HG03442 (cell line): ENCODE data around the gene PHOSPHO2.
"Not testable (repeated sequence)": the region's sequence is repeated elsewhere in the genome, so short reads cannot be mapped to it uniquely, and the experiment has no call there.

Experiments used
- ATAC-seq: cut with Tn5 transposase; IDR thresholded peaks from one replicate; pipeline ENCODE4 v1.9.1; 2021; ENCODE audit warnings: mild to moderate bottlenecking, moderate library complexity; ENCODE audit not compliant: unreplicated experiment

Gene PHOSPHO2

GRCh38 chr2:169683425-169684134, 10.7 kb upstream of the PHOSPHO2 start:
- ATAC-seq: no peak

GRCh38 chr2:169684135-169684565, 10.1 kb upstream of the PHOSPHO2 start:
- ATAC-seq: no peak

GRCh38 chr2:169684712-169685111, 9.6 kb upstream of the PHOSPHO2 start:
- not testable (repeated sequence) for ATAC-seq

GRCh38 chr2:169686825-169687224, 7.4 kb upstream of the PHOSPHO2 start:
- not testable (repeated sequence) for ATAC-seq

GRCh38 chr2:169687943-169688342, 6.3 kb upstream of the PHOSPHO2 start:
- not testable (repeated sequence) for ATAC-seq

GRCh38 chr2:169690958-169691357, 3.3 kb upstream of the PHOSPHO2 start:
- no peak for ATAC-seq

- no peak for ATAC-seq
Measured at GRCh38 chr2:169692718-169693117, 1.6 kb upstream of the PHOSPHO2 start.

- no peak for ATAC-seq
Measured at GRCh38 chr2:169693360-169693759, 909 bp upstream of the PHOSPHO2 start.

- no peak for ATAC-seq
Measured at GRCh38 chr2:169694894-169695260, 608 bp downstream of the PHOSPHO2 start.

GRCh38 chr2:169696381-169696780, 2.1 kb downstream of the PHOSPHO2 start:
- no peak for ATAC-seq

- ATAC-seq: not testable (repeated sequence)
Measured at GRCh38 chr2:169699173-169699572, 4.9 kb downstream of the PHOSPHO2 start.

GRCh38 chr2:169702996-169703395, 8.7 kb downstream of the PHOSPHO2 start:
- no peak for ATAC-seq

- ATAC-seq: no peak
Measured at GRCh38 chr2:169704160-169704708, 10.0 kb downstream of the PHOSPHO2 start.

- ATAC-seq: no peak
Measured at GRCh38 chr2:169705927-169706326, 11.7 kb downstream of the PHOSPHO2 start.

GRCh38 chr2:169707626-169708025, 13.4 kb downstream of the PHOSPHO2 start:
- ATAC-seq: no peak

GRCh38 chr2:169709331-169709730, 15.1 kb downstream of the PHOSPHO2 start:
- no peak for ATAC-seq

- no peak for ATAC-seq
Measured at GRCh38 chr2:169709981-169710380, 15.7 kb downstream of the PHOSPHO2 start.

GRCh38 chr2:169711751-169712509, 17.7 kb downstream of the PHOSPHO2 start:
- ATAC-seq: no peak

GRCh38 chr2:169712791-169713227, 18.5 kb downstream of the PHOSPHO2 start:
- ATAC-seq: no peak

- ATAC-seq: no peak
Measured at GRCh38 chr2:169713331-169713730, 19.1 kb downstream of the PHOSPHO2 start.

GRCh38 chr2:169714699-169715098, 20.4 kb downstream of the PHOSPHO2 start:
- ATAC-seq: no peak
